ENCODE data around the gene SLC7A9. TPM values are rescaled to one million over a fixed set of nuclear protein-coding genes. Genes with fewer than 3 reads are reported as not detected.
"Not testable (repeated sequence)": the region's sequence is repeated elsewhere in the genome, so short reads cannot be mapped to it uniquely, and the experiment has no call there.

Gene SLC7A9
- total RNA-seq, 2 donors from 2014 or later, result 0.31 TPM; not detected in 1

DNA sequence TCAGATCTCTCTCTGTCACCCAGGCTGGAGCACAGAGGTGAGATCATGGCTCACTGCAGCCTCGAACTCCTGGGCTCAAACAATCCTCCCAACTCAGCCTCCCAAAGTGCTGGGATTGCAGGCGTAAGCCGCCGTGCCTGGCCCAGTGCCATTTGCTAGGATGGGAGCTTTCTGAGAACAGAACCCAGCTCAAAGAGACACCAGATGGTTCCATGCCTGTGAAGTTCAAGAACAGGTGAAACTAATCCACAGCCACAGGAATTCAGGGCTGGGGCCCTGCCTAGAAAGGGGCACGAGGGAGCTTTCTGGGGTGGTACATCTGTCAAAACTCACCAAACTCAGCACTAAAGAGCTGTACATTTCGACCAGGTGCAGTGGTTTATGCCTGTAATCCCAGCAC is 4.2 kb downstream of the SLC7A9 start:
- Mint-ChIP-seq H3K9me3 (no peaks in the 10 kb centered on the region), H3K27ac (no peak overlapping the region), H3K4me1 (ENCODE audit: low read depth in 2 of 2) (no peaks in the 10 kb centered on the region), H3K36me3 (no peaks in the 10 kb centered on the region), H3K4me3 (no peak overlapping the region), H3K27me3 (no peaks in the 10 kb centered on the region)
- ATAC-seq (no peak), DNase-seq (ENCODE audit: low spot score) (no peak)

DNA sequence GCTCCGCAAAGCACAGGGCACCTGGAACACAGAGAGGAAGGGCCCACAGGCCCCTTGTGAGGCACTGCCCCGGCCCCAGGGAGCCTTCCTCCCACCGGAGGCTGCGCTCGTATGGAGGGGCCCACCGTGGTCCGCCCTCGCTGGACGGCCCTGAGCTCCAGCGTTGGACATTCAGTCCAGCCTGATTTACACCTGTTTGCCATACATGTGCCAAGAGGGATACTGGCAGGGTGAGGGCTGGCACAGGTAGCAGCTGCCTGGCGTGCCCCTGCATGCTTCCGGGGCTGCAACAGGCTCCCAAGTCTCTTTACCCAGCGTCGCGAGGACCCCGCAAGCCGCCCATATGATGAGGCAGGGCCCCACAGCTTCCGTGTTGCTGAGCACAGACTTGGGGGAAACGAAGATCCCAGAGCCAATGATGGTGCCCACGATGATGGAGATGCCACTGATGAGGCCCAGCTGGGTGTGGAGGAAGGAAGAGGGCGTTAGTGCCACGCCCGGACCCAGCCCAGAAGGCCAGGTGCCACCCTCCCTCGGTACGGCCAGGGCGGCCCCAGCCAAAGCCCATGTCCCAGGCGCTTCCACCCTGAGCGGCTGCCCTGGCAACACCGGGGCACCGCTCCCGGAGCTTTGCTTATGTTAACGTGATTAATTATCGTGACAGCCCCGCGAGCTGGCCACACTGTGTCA is 5.1 kb downstream of the SLC7A9 start:
- no peak overlapping the region for H3K27ac Mint-ChIP-seq
- no peaks in the 10 kb centered on the region for H3K9me3 Mint-ChIP-seq
- DNase-seq (ENCODE audit: low spot score) (no peak), ATAC-seq (no peak)
- H3K4me3 Mint-ChIP-seq, result no peak overlapping the region
- no peaks in the 10 kb centered on the region for H3K27me3 Mint-ChIP-seq
- no peaks in the 10 kb centered on the region for H3K36me3 Mint-ChIP-seq
- no peaks in the 10 kb centered on the region for H3K4me1 Mint-ChIP-seq (ENCODE audit: low read depth in 2 of 2)

DNA sequence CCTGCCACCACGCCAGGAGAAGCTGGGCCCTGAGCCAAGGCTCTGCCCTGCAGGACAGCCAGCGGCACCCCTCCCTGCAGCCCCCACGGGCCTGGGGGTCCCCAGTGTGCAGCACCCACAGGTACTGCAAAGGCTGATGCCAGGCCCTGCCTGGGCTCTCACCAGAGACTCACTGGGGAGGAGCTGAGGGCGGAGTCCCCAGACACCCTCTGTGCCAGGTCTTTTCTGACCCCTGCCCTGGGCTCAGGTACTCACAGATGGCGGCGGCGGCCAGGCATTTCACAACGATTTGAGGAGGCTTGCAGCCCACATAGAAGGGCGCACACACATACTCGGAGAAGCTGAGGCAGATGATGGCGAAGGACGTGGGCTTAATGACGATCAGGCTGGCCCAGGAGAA is 5.7 kb downstream of the SLC7A9 start:
- no peaks in the 10 kb centered on the region for H3K36me3 Mint-ChIP-seq
- no peak overlapping the region for H3K4me3 Mint-ChIP-seq
- no peak overlapping the region for H3K27ac Mint-ChIP-seq
- H3K9me3 Mint-ChIP-seq, result no peaks in the 10 kb centered on the region
- ATAC-seq, result no peak
- H3K4me1 Mint-ChIP-seq (ENCODE audit: low read depth in 2 of 2), result peaks cover 0 to 2% of the 10 kb centered on the region in 2 donors
- DNase-seq (ENCODE audit: low spot score), result no peak
- H3K27me3 Mint-ChIP-seq, result no peaks in the 10 kb centered on the region

DNA sequence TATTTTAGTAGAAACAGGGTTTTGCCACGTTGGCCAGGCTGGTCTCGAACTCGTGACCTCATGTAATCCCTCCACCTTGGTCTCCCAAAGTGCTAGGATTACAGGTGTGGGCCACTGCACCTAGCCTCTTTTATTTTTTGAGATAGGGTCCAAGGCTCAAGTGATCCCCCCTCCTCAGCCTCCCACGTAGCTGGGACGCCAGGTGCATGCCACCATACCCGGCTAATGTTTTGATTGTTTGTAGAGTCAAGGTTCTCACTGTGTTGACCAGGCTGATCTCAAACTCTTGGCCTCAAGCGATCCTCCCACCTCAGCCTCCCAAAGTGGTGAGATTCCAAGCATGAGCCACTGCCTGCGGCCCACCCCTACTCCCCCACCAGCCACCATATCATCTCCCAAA is 6.3 kb downstream of the SLC7A9 start:
- peaks cover 0 to 2% of the 10 kb centered on the region in 2 donors for H3K4me1 Mint-ChIP-seq (ENCODE audit: low read depth in 2 of 2)
- no peak overlapping the region for H3K4me3 Mint-ChIP-seq
- no peaks in the 10 kb centered on the region for H3K36me3 Mint-ChIP-seq
- H3K27ac Mint-ChIP-seq, result no peak overlapping the region
- DNase-seq (ENCODE audit: low spot score), result no peak
- no peaks in the 10 kb centered on the region for H3K9me3 Mint-ChIP-seq
- ATAC-seq, result no peak
- H3K27me3 Mint-ChIP-seq, result no peaks in the 10 kb centered on the region

DNA sequence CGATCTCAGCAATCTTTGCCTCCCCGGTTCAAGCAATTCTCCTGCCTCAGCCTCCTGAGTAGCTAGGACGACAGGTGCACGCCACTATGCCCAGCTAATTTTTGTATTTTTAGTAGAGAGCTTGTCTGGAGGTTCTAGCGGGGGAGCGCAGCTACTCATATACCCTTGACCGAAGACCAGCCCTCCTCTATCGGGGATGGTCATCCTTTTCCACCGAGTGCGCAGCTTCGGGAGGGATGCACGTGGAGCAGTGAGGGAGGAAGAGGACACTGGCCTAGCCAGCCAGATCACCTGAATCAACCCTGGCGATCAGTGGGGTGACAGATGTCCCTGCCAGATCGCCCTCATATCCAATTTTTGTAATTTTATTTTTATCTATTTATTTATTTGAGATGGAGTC is 6.8 kb downstream of the SLC7A9 start:
- ATAC-seq, result no peak

DNA sequence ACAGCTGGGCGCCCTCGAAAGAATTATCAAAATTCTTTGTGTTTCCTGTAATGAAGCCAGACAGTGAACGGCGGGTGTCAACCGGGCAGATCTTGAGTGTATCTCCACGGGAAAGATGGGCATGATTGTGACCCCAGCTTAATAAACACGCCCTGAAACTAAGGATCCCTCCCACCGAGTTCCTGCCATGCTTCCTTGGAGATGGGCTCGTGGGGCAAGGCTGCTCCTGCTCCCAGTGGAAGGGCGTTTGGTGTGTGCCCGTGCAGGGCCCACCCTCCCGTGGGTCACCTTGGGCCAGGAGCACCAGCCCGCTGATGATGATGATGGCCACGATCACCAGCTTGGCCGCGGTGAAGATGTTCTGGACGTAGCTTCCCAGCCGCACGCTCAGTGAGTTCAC is 7.4 kb downstream of the SLC7A9 start:
- DNase-seq (ENCODE audit: low spot score) (no peak), ATAC-seq (no peak)
- H3K4me3 Mint-ChIP-seq, result no peak overlapping the region
- H3K27me3 Mint-ChIP-seq, result no peaks in the 10 kb centered on the region
- H3K4me1 Mint-ChIP-seq (ENCODE audit: low read depth in 2 of 2), result peaks cover 0 to 2% of the 10 kb centered on the region in 2 donors
- H3K9me3 Mint-ChIP-seq, result no peaks in the 10 kb centered on the region
- H3K36me3 Mint-ChIP-seq, result no peaks in the 10 kb centered on the region
- H3K27ac Mint-ChIP-seq, result no peak overlapping the region

More for the DNA sequence above, 6.8 kb downstream of the SLC7A9 start:
- Mint-ChIP-seq H3K27me3 (no peaks in the 10 kb centered on the region), H3K4me3 (no peak overlapping the region), H3K4me1 (ENCODE audit: low read depth in 2 of 2) (peaks cover 0 to 2% of the 10 kb centered on the region in 2 donors), H3K9me3 (no peaks in the 10 kb centered on the region), H3K36me3 (no peaks in the 10 kb centered on the region), H3K27ac (no peak overlapping the region)
- DNase-seq (ENCODE audit: low spot score), result no peak

DNA sequence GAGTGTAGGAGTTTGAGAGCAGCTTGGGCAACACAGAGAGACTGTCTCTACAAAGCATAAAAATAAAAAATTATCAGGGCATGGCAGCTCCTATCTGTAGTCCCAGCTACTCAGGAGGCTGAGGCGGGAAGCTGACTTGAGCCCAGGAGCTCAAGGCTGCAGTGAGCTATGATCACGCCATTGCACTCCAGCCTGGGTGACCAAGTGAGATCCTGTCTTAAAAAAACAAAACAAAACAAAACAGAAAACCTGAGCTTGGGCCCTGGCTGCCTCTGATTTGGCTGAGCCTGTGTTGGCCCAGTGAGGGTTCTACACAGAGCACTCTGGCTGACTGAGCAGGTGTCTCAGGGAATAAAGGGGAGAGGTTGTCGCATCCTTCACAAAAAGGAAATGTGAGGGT is 8.0 kb downstream of the SLC7A9 start:
- Mint-ChIP-seq H3K36me3 (no peaks in the 10 kb centered on the region), H3K9me3 (no peaks in the 10 kb centered on the region), H3K4me1 (ENCODE audit: low read depth in 2 of 2) (peaks cover 0 to 2% of the 10 kb centered on the region in 2 donors), H3K4me3 (no peak overlapping the region), H3K27me3 (no peaks in the 10 kb centered on the region), H3K27ac (no peak overlapping the region)
- ATAC-seq (no peak), DNase-seq (ENCODE audit: low spot score) (no peak)

DNA sequence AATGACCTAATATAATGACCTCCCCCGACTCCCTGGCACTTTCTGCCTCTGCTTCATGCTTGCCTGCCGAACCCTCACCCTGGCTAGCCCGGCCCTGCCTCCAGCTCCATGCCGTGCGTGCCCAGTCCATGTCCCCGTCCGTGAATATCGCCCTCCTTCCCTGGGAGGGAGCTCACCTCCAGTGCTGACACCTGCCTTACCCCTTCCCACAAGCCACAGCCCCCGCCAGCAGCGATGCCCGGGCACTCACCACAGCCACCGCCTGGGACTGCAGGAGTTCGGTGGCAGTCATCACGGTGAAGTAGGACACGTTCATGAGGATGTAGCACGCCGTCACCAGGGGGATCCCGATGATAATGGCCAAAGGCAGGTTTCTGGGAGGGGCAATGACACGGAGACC is 10.0 kb downstream of the SLC7A9 start:
- no peaks in the 10 kb centered on the region for H3K9me3 Mint-ChIP-seq
- ATAC-seq (no peak), DNase-seq (ENCODE audit: low spot score) (no peak)
- no peak overlapping the region for H3K4me3 Mint-ChIP-seq
- peaks cover 0 to 2% of the 10 kb centered on the region in 2 donors for H3K4me1 Mint-ChIP-seq (ENCODE audit: low read depth in 2 of 2)
- no peak overlapping the region for H3K27ac Mint-ChIP-seq
- H3K36me3 Mint-ChIP-seq, result no peaks in the 10 kb centered on the region
- no peaks in the 10 kb centered on the region for H3K27me3 Mint-ChIP-seq

DNA sequence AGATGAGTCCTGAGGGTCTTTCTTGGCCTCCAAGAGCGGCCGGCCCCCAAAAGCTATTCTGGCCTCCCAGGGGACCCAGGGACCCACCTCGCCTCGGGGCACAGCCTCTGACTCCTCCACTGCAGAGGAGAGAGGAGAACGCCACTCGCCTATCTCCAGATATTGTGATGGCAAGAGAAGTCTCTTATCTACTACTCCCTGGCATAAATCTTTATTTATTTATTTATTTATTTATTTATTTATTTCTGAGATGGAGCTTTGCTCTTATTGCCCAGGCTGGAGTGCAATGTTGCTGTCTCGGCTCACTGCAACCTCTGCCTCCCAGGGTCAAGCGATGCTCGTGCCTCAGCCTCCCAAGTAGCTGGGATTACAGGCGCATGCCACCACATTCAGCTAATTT is 11.0 kb downstream of the SLC7A9 start:
- H3K36me3 Mint-ChIP-seq, result no peaks in the 10 kb centered on the region
- DNase-seq (ENCODE audit: low spot score) (no peak), ATAC-seq (no peak)
- no peak overlapping the region for H3K27ac Mint-ChIP-seq
- H3K27me3 Mint-ChIP-seq, result no peaks in the 10 kb centered on the region
- no peak overlapping the region for H3K4me3 Mint-ChIP-seq
- H3K4me1 Mint-ChIP-seq (ENCODE audit: low read depth in 2 of 2), result peaks cover 0 to 2% of the 10 kb centered on the region in 2 donors
- H3K9me3 Mint-ChIP-seq, result no peaks in the 10 kb centered on the region

DNA sequence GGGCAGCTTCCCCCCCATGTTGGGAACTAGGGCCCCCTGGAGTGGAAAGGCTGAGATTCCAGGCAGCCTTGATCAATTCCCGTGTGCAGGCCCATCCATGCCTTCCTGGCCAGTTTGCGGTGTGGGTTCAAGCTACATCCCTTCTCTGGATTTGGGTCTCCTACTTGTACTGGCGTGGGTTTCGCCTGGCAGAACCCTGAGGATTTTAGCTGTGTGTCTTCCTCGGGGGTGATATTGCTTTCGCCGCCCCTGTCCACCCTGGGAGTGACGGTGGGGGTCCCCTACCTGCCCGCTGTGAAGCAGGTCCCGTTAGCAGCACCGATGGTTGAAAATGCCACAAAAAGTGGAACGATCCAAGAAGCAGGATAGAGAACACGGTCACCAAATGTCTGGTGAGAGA is 11.4 kb downstream of the SLC7A9 start:
- H3K4me1 Mint-ChIP-seq (ENCODE audit: low read depth in 2 of 2), result peaks cover 0 to 2% of the 10 kb centered on the region in 2 donors
- H3K36me3 Mint-ChIP-seq, result no peaks in the 10 kb centered on the region
- no peak overlapping the region for H3K27ac Mint-ChIP-seq
- H3K4me3 Mint-ChIP-seq, result no peak overlapping the region
- H3K27me3 Mint-ChIP-seq, result no peaks in the 10 kb centered on the region
- no peak for ATAC-seq
- H3K9me3 Mint-ChIP-seq, result no peaks in the 10 kb centered on the region
- DNase-seq (ENCODE audit: low spot score), result no peak

DNA sequence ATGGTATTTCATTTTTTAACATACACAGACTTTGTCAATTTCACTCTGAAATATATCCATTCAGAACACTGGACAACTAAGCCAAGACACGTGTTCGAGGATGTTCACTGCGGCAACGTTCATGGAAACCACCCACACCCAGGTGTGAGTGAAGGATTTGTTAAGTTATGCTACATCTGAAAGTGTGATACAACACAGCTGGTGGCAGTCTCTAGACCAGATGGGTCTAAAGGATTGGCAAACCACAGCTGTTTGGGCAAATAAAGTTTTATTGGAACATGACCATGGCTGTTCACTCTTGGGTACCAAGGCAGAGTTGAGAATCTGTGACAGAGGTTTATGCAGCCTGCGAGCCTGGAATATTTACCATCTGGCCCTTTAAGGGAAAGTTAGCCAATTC is 12.0 kb downstream of the SLC7A9 start:
- Mint-ChIP-seq H3K9me3 (no peaks in the 10 kb centered on the region), H3K36me3 (no peaks in the 10 kb centered on the region), H3K27ac (no peak overlapping the region), H3K4me1 (ENCODE audit: low read depth in 2 of 2) (peaks cover 0 to 2% of the 10 kb centered on the region in 2 donors), H3K27me3 (no peaks in the 10 kb centered on the region), H3K4me3 (no peak overlapping the region)
- no peak for ATAC-seq
- no peak for DNase-seq (ENCODE audit: low spot score)

DNA sequence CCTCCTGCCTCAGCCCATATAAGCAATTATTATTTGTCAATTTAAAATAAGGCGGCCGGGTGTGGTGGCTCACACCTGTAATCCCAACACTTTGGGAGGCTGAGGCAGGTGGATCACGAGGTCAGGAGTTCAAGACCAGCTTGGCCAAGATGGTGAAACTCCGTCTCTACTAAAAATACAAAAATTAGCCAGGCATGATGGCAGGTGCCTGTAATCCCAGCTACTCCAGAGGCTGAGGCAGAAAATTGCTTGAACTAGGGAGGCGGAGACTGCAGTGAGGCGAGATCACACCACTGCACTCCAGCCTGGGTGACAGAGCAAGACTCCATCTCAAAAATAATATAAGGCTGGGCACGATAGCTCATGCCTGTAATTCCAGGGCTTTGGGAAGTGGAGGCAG is 12.7 kb downstream of the SLC7A9 start:
- H3K27me3 Mint-ChIP-seq; ATAC-seq; H3K4me3 Mint-ChIP-seq; H3K9me3 Mint-ChIP-seq; DNase-seq (ENCODE audit: low spot score); H3K36me3 Mint-ChIP-seq; H3K27ac Mint-ChIP-seq; H3K4me1 Mint-ChIP-seq (ENCODE audit: low read depth in 2 of 2): not testable (repeated sequence)

DNA sequence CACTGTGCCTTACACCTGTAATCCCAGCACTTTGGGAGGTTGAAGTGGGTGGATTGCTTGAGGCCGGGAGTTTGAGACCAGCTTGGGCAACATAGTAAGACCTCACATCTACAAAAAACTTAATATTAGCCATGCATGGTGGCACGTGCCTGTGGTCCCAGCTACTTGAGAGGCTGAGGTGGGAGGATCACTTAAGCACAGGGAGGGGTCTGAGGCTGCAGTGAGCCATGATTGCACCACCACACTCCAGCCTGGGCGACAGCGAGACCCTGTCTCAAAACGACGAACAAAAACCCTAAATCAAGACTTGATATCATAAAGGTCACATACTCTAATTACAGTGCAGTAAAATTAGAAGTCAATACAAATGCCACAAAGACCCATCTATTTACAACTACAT is 17.4 kb downstream of the SLC7A9 start:
- Mint-ChIP-seq H3K27me3 (peaks cover 0 to under 1% of the 10 kb centered on the region in 2 donors), H3K9me3 (no peaks in the 10 kb centered on the region), H3K27ac (no peak overlapping the region)

DNA sequence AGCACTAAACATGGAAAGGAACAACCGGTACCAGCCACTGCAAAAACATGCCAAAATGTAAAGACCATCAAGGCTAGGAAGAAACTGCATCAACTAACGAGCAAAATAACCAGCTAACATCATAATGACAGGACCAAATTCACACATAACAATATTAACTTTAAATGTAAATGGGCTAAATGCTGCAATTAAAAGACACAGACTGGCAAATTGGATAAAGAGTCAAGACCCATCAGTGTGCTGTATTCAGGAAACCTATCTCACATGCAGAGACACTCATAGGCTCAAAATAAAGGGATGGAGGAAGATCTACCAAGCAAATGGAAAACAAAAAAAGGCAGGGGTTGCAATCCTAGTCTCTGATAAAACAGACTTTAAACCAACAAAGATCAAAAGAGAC is 21.5 kb downstream of the SLC7A9 start:
- H3K27ac Mint-ChIP-seq; DNase-seq (ENCODE audit: low spot score); H3K27me3 Mint-ChIP-seq; H3K36me3 Mint-ChIP-seq; H3K4me1 Mint-ChIP-seq (ENCODE audit: low read depth in 2 of 2); ATAC-seq; H3K4me3 Mint-ChIP-seq; H3K9me3 Mint-ChIP-seq: not testable (repeated sequence)

More for the DNA sequence above, 17.4 kb downstream of the SLC7A9 start:
- DNase-seq (ENCODE audit: low spot score), result no peak
- Mint-ChIP-seq H3K4me3 (no peak overlapping the region), H3K4me1 (ENCODE audit: low read depth in 2 of 2) (no peaks in the 10 kb centered on the region), H3K36me3 (peaks cover 1% of the 10 kb centered on the region)
- ATAC-seq, result no peak

DNA sequence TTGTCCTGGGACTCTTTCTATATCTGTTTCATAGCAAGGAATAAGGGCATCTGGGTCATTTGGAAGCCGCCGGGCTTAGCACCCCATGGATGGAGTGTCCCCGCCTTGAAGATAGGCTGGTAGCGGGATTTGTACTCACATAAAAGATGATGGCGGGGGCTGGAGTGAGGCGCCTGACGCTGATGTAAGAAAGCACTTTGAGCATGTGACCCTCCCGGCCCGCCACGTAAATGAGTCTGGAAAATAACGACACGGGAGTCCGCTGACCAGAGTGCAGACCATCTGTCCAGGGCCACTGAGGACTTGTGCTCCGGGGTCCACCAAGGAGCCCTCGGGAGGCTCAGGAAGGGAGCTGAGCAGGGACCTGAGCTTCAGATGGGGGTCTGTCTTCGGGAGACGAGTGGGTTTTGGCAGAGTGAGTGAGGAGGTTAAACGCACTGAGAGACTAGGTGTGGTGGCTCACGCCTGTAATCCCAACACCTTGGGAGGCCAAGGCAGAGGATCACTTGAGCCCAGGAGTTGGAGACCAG is 25.8 kb downstream of the SLC7A9 start:
- DNase-seq (ENCODE audit: low spot score) (no peak), ATAC-seq (no peak)
- Mint-ChIP-seq H3K9me3 (no peaks in the 10 kb centered on the region), H3K36me3 (peaks cover 17% of the 10 kb centered on the region), H3K4me1 (ENCODE audit: low read depth in 2 of 2) (no peaks in the 10 kb centered on the region), H3K27me3 (peaks cover 0 to 2% of the 10 kb centered on the region in 2 donors), H3K4me3 (no peak overlapping the region), H3K27ac (no peak overlapping the region)

All from natural killer cell treated with Interleukin-12 subunit alpha and Interleukin-12 subunit beta and Interleukin-15 and Interleukin-18, amount 100 ng/mL, for 72 hours (primary cell).